GM23338 (cell line): ENCODE results near the gene CRABP1. TPM values are rescaled to one million over a fixed set of nuclear protein-coding genes. Genes with fewer than 3 reads are reported as not detected.

ENCODE experiments used
- ATAC-seq: fragments of 200-7000 bp; cut with Tn5 transposase; 3 replicates; pipeline ENCODE4 v1.9.1; 2020
- DNase-seq: peaks from one replicate; pipeline ENCODE4 v3.0.0-alpha.2; 2015; ENCODE audit warnings: low spot score
- H2AFZ ChIP-seq: fragments of 200-600 bp; sonication (generic); 2 replicates; pipeline ENCODE4 v1.8.0; 2016; ENCODE audit warnings: antibody characterized with exemption, mild to moderate bottlenecking, moderate library complexity
- H3F3A ChIP-seq: fragments of 200-600 bp; sonication (generic); replicated peaks from 2 replicates; pipeline ENCODE4 v1.8.0; 2017; ENCODE audit warnings: antibody characterized with exemption, mixed run types, low read depth
- H3K27ac ChIP-seq: fragments of 200-600 bp; sonication (generic); 2 replicates; pipeline ENCODE4 v1.6.1; 2016; ENCODE audit warnings: low read depth
- H3K27me3 ChIP-seq: fragments of 200-600 bp; sonication (generic); 2 replicates; pipeline ENCODE4 v1.8.0; 2016; ENCODE audit warnings: mild to moderate bottlenecking, mixed run types, moderate library complexity; ENCODE audit not compliant: insufficient read depth
- H3K36me3 ChIP-seq: fragments of 200-600 bp; sonication (generic); 2 replicates; pipeline ENCODE4 v1.8.0; 2016; ENCODE audit warnings: mild to moderate bottlenecking; ENCODE audit not compliant: insufficient read depth
- H3K4me1 ChIP-seq: fragments of 200-600 bp; sonication (generic); 2 replicates; pipeline ENCODE4 v1.8.0; 2016; ENCODE audit warnings: mild to moderate bottlenecking, moderate library complexity; ENCODE audit not compliant: insufficient read depth
- H3K4me2 ChIP-seq: fragments of 200-600 bp; sonication (generic); 2 replicates; pipeline ENCODE4 v1.7.1; 2017; ENCODE audit warnings: mixed run types
- H3K4me3 ChIP-seq: fragments of 200-600 bp; sonication (generic); 2 replicates; pipeline ENCODE4 v1.6.1; 2016; ENCODE audit warnings: mixed run types
- H3K79me2 ChIP-seq: fragments of 200-600 bp; sonication (generic); replicated peaks from 2 replicates; pipeline ENCODE4 v1.8.0; 2017; ENCODE audit warnings: mild to moderate bottlenecking; ENCODE audit not compliant: insufficient read depth
- H3K9me2 ChIP-seq: fragments of 200-600 bp; sonication (generic); 2 replicates; pipeline ENCODE4 v1.8.0; 2017; ENCODE audit not compliant: insufficient read depth
- H4K20me1 ChIP-seq: fragments of 200-600 bp; sonication (generic); replicated peaks from 2 replicates; pipeline ENCODE4 v1.8.0; 2017; ENCODE audit warnings: mild to moderate bottlenecking; ENCODE audit not compliant: insufficient read depth
- H3K27ac Mint-ChIP-seq: 2 replicates; pipeline ENCODE4 v1.8.0; 2020; ENCODE audit warnings: inconsistent platforms, mild to moderate bottlenecking, moderate library complexity, mixed read lengths
- H3K27me3 Mint-ChIP-seq: 3 replicates; pipeline ENCODE4 v1.8.0; 2022; ENCODE audit warnings: low read depth, mild to moderate bottlenecking, moderate library complexity, mixed read lengths, inconsistent platforms; ENCODE audit not compliant: insufficient read depth, poor library complexity
- H3K36me3 Mint-ChIP-seq: 3 replicates; pipeline ENCODE4 v1.8.0; 2021; ENCODE audit warnings: low read depth, mild to moderate bottlenecking, inconsistent platforms, moderate library complexity, mixed read lengths
- H3K4me1 Mint-ChIP-seq: 3 replicates; pipeline ENCODE4 v1.8.0; 2020; ENCODE audit warnings: mild to moderate bottlenecking, inconsistent platforms, mixed read lengths
- H3K4me3 Mint-ChIP-seq: 3 replicates; pipeline ENCODE4 v1.8.0; 2021; ENCODE audit warnings: moderate library complexity, mild to moderate bottlenecking, inconsistent platforms, mixed read lengths
- H3K9me3 Mint-ChIP-seq: 3 replicates; pipeline ENCODE4 v1.8.0; 2020; ENCODE audit warnings: moderate library complexity, mild to moderate bottlenecking, inconsistent platforms, mixed read lengths
- CREB1 ChIP-seq: fragments of 250-450 bp; sonication (Bioruptor Pico); IDR thresholded peaks from 2 replicates; pipeline ENCODE4 v1.5.0; 2020; ENCODE audit warnings: low read depth, mild to moderate bottlenecking, moderate library complexity
- CTCF ChIP-seq, 2 experiments: fragments of 200-600 bp in 1 of 2; sonication (generic) in 1 of 2; conservative IDR thresholded peaks; 2 replicates each; pipeline versions ENCODE4 v1.5.1 to v1.6.1; 2016 to 2017; ENCODE audit warnings: antibody characterized with exemption in 2 of 2, low read depth in 2 of 2, mild to moderate bottlenecking in 2 of 2, moderate library complexity in 1 of 2
- ETS1 ChIP-seq: IDR thresholded peaks from 2 replicates; pipeline ENCODE4 v1.6.1; 2016; ENCODE audit warnings: antibody characterized with exemption
- EZH2 ChIP-seq: fragments of 200-600 bp; sonication (generic); IDR thresholded peaks from one replicate; pipeline ENCODE4 v1.8.0; 2017; ENCODE audit warnings: antibody characterized with exemption, mild to moderate bottlenecking, low read depth; ENCODE audit not compliant: unreplicated experiment
- EZH2phosphoT487 ChIP-seq: fragments of 200-600 bp; sonication (generic); IDR thresholded peaks from one replicate; pipeline ENCODE4 v1.8.1; 2018; ENCODE audit warnings: antibody characterized with exemption; ENCODE audit not compliant: unreplicated experiment
- JUNB ChIP-seq: IDR thresholded peaks from one replicate; pipeline ENCODE4 v1.6.1; 2016; ENCODE audit warnings: antibody characterized with exemption; ENCODE audit not compliant: unreplicated experiment
- NANOG ChIP-seq: IDR thresholded peaks from 2 replicates; pipeline ENCODE4 v1.6.1; 2016; ENCODE audit warnings: antibody characterized with exemption, borderline replicate concordance
- POLR2AphosphoS5 ChIP-seq: IDR thresholded peaks from 2 replicates; pipeline ENCODE4 v1.6.1; 2016; ENCODE audit warnings: antibody characterized with exemption, low read depth
- REST ChIP-seq: IDR thresholded peaks from one replicate; pipeline ENCODE4 v1.6.1; 2018; ENCODE audit warnings: antibody characterized with exemption; ENCODE audit not compliant: unreplicated experiment
- STAT1 ChIP-seq: IDR thresholded peaks from one replicate; pipeline ENCODE4 v1.6.1; 2016; ENCODE audit warnings: antibody characterized with exemption; ENCODE audit not compliant: unreplicated experiment
- ZNF114 ChIP-seq: fragments of 250-450 bp; sonication (Bioruptor Pico); IDR thresholded peaks from 2 replicates; pipeline ENCODE4 v1.5.0; 2020; ENCODE audit warnings: mild to moderate bottlenecking, moderate library complexity
- ZNF331 ChIP-seq: fragments of 250-450 bp; sonication (Bioruptor Pico); IDR thresholded peaks from 2 replicates; pipeline ENCODE4 v1.5.0; 2020; ENCODE audit warnings: low read depth, mild to moderate bottlenecking, moderate library complexity
- ZNF462 ChIP-seq: fragments of 250-450 bp; sonication (Bioruptor Pico); IDR thresholded peaks from 2 replicates; pipeline ENCODE4 v1.5.0; 2020; ENCODE audit warnings: mild to moderate bottlenecking, moderate library complexity
- polyA plus RNA-seq: library from polyadenylated mRNA; unstranded; fragments of >200 nt; fragmentation: Nextera tagmentation; extraction: Ambion mirVana; gene quantifications from 2 replicates; pipeline ENCODE4 v1.2.1, GENCODE V29; 2016
- total RNA-seq: library from RNA; depleted of rRNA; stranded (reverse); fragments of >200 nt; shearing (Covaris generic); gene quantifications from 2 replicates; pipeline ENCODE4 v1.2.3, GENCODE V29; 2014

The CRABP1 gene
- total and polyA plus RNA-seq, 2 experiments from 2014 or later, result 156 to 522 TPM

GRCh38 chr15:78389738-78390137 lies 49.6 kb downstream of the CRABP1 start:
- DNase-seq (no peak), ATAC-seq (no peak)
- Histone ChIP-seq H3K9me2 (no peaks in the 10 kb centered on the region), H3F3A (no peaks in the 10 kb centered on the region), H3K79me2 (no peaks in the 10 kb centered on the region), H3K4me1 (peaks cover 27% of the 10 kb centered on the region), H3K4me3 (no peak overlapping the region), H3K27ac (no peak overlapping the region), H4K20me1 (no peaks in the 10 kb centered on the region), H3K27me3 (no peaks in the 10 kb centered on the region), H3K36me3 (no peaks in the 10 kb centered on the region), H2AFZ (peak overlapping the region; percentile 92; the same call in 1 of the 2 replicates), H3K4me2 (no peak overlapping the region)
- TF ChIP-seq ZNF462 (CRISPR knock-in tag) (no peak), REST (no peak), EZH2phosphoT487 (no peak), ZNF114 (CRISPR knock-in tag) (no peak), ZNF331 (no peak), JUNB (no peak), ETS1 (no peak), POLR2AphosphoS5 (no peak), STAT1 (no peak), EZH2 (no peak), CTCF (conservative IDR thresholded peaks at IDR 0.05; ENCODE audit: low read depth in 2 of 2) (no peak), NANOG (no peak), CREB1 (CRISPR knock-in tag) (no peak)
- Mint-ChIP-seq H3K4me1 (peaks cover 51% of the 10 kb centered on the region), H3K27ac (no peak overlapping the region), H3K36me3 (no peaks in the 10 kb centered on the region), H3K27me3 (peaks cover 8% of the 10 kb centered on the region), H3K9me3 (no peaks in the 10 kb centered on the region; the same call in 2 of the 3 replicates), H3K4me3 (no peak overlapping the region)
